GM13977 (cell line): ENCODE results near the gene TBC1D22A.

Experiments used
- DNase-seq: peaks from one replicate; pipeline ENCODE4 v3.0.0; 2012; ENCODE audit warnings: low spot score
- CTCF ChIP-seq: IDR thresholded peaks from 2 replicates; pipeline ENCODE4 v1.5.1; 2012; ENCODE audit warnings: mild to moderate bottlenecking, control low read depth; ENCODE audit not compliant: insufficient read depth; ENCODE audit errors: extremely low read depth, missing control alignments
- in situ Hi-C: fragments of 300-500 bp; cut with MboI; formaldehyde crosslinking; loops from one replicate; pipeline ENCODE4 v1.12.0; 2022; ENCODE audit warnings: low sequenced_read_pairs, low pct_unique_long_range_greater_than_20kb, mixed read lengths, inconsistent platforms; ENCODE audit not compliant: unreplicated experiment

TBC1D22A gene

GRCh38 chr22:47205554-47205953, 443.1 kb downstream of the TBC1D22A start:
- no peak for TF ChIP-seq CTCF
- in situ Hi-C loops: loop anchor here (25.0 kb wide), 1 partner anchor 1282 kb away; a partner anchor contains a TSS
- no peak for DNase-seq

DNA sequence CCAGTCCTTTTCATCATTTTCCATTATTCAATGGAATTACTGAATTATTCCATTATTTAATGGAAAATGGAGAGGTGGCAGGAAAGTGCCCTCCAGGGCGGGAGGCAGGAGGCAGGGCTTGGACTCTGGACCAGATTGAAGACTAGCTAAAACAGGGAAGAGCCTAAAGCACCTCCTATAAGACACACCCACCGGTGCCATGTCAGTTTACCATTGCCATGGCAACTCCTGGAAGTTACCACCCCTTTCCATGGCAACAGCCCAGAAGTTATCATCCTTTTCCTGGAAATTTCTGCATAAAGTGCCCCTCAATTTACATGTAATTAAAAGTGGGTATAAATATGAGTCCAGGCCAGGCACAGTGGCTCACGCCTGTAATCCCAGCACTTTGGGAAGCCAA, 443.7 kb downstream of the TBC1D22A start:
- DNase-seq: no peak
- in situ Hi-C loops: loop anchor here (25.0 kb wide), 1 partner anchor 1281 kb away; a partner anchor contains a TSS
- no peak for TF ChIP-seq CTCF

DNA sequence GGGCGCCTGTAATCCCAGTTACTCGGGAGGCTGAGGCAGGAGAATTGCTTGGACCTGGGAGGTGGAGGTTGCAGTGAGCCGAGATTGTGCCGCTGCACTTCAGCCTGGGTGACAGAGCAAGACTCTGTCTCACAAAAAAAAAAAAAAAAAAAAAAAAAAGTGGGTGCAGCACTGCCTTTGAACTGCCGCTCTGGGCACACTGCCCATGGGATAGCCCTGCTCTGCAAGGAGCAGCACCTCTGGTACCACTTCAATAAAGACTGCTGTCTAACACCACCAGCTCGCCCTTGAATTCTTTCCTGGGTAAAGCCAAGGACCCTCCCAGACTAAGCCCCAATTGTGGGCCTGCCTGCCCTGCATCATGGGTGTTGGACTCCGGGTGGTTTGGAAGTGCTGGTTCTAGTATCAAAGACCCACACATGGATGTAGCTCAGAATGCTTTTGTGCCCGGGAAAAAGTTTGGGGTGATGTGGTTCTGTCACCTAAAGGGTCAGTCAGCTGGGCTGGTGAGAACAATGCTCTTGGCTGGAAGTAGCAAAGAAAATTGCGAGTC, 444.3 kb downstream of the TBC1D22A start:
- in situ Hi-C loops: loop anchor here (25.0 kb wide), 1 partner anchor 1281 kb away; a partner anchor contains a TSS
- no peak for TF ChIP-seq CTCF
- no peak for DNase-seq

DNA sequence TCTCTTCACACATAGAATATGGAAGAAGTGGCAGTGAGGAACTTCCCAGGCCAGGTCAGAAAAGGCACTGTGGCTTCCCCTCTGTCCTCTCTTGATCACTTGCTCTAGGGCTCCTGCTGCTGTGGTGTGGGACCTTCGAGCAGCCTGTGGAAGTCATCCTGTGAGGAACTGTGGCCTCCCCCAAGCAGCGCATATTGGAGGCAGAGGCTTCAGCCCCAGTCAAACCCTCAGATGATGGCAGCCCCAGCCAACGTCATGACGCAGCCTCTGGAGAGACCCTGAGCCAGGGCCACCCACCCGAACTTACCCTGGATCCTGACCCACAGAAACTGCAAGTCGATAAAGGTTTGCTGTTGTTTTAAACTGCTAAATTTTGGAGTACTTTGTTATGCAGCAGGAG, 444.9 kb downstream of the TBC1D22A start:
- no peak for DNase-seq
- TF ChIP-seq CTCF: no peak
- in situ Hi-C loops: loop anchor here (25.0 kb wide), 1 partner anchor 1280 kb away; a partner anchor contains a TSS

DNA sequence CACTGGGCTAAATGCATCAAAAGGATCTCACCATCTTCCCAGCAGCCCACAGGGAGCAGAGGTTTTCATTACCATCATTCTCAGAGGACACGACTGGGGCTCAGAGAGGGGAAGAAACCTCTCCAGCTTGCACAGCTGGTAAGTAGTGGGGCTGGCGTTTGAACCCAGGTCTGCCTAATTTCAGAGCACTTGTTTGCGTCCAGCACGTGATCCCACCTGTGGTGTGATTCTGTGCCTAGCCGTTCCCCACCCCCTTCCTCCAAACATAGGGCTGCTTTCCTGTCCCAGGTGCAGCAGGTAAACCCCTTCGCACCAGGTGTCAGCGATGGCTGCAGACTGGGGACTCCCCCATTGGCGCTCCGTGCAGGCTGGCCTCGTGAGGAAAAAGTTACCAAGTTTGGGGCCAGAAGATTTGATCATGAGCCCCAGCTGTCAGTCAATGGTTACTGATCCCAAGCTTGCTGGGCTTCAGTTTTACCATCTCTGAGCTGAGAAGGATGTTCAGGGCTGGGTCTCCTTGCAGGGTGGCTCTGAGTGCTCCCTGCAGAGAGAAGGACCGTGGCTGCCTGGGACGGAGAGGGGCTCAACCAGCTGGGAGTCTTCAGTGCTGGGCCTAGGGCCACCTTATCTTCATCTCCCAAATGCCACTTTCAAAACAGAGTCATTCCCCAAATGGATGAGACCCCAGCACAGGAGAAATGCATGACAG, 445.6 kb downstream of the TBC1D22A start:
- TF ChIP-seq CTCF: no peak
- in situ Hi-C loops: loop anchor here (25.0 kb wide), 1 partner anchor 1279 kb away; a partner anchor contains a TSS
- no peak for DNase-seq

DNA sequence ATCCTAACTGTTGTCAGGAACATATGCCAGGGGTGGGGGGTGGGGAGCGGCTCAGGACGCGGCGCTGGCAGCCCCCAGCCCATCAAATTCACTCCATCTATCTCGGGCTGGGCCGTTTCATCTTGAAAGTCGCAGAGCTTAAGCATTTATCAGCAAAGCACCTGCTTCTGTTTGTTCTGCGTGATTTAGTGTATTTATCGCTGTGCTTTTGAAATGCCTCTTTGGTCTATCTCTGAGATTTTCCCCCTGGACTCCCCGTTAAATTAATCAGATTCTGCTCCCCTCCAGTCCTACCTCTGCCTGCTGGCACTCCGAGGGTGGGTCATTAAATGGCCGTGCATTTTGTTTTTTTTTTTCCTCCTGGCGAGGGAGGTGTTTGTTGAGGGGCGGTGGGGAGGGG, 446.2 kb downstream of the TBC1D22A start:
- TF ChIP-seq CTCF: no peak
- in situ Hi-C loops: loop anchor here (25.0 kb wide), 1 partner anchor 1279 kb away; a partner anchor contains a TSS
- DNase-seq: no peak
